ENCODE measurements around the gene SPARCL1.

SPARCL1 gene

DNA sequence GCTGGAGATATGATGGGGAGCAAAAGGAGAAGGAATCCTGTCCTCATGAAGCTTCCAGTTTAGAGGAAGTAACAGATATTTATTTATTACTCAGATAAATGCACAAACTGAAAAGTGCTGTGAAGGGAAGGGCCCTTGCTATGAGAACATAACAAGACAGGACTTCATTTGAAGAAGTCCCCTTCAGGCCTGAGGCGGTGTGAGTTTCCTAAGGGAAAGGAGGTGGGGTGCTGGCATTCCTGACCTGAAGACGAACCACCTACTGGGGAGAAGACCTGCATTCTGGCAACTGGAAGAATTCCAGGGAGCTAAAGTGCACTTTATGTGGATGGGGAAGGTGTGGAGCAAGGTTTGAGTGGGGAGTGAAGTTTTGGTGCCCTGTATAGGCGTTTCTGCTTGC, 15.9 kb upstream of the SPARCL1 start:
- H3K27me3 ChIP-seq (ENCODE audit: control insufficient read depth, low read length) = no peaks in the 10 kb centered on the region
- no peak overlapping the region for H3K4me2 ChIP-seq (ENCODE audit: low read length)
- no peaks in the 10 kb centered on the region for H3K36me3 ChIP-seq (ENCODE audit: control insufficient read depth, low read length)
- H3K4me1 ChIP-seq (ENCODE audit: control insufficient read depth, low read length) = no peaks in the 10 kb centered on the region
- H4K20me1 ChIP-seq (ENCODE audit: control insufficient read depth, insufficient read depth, low read depth, low read length) = no peaks in the 10 kb centered on the region
- H3K27ac ChIP-seq (ENCODE audit: low read depth, low read length) = no peak overlapping the region
- H3K4me3 ChIP-seq (ENCODE audit: low read length) = no peak overlapping the region
- no peaks in the 10 kb centered on the region for H3F3A ChIP-seq (ENCODE audit: control insufficient read depth, insufficient read depth)
- no peaks in the 10 kb centered on the region for H3K79me2 ChIP-seq (ENCODE audit: control insufficient read depth, low read length)
- no peaks in the 10 kb centered on the region for H3K9me2 ChIP-seq (replicated peaks; ENCODE audit: control insufficient read depth, low read length)
- no peak for TF ChIP-seq EZH2phosphoT487 (IDR thresholded peaks at IDR 0.05; ENCODE audit: borderline replicate concordance, low read length)
- TF ChIP-seq, protein P1, sequence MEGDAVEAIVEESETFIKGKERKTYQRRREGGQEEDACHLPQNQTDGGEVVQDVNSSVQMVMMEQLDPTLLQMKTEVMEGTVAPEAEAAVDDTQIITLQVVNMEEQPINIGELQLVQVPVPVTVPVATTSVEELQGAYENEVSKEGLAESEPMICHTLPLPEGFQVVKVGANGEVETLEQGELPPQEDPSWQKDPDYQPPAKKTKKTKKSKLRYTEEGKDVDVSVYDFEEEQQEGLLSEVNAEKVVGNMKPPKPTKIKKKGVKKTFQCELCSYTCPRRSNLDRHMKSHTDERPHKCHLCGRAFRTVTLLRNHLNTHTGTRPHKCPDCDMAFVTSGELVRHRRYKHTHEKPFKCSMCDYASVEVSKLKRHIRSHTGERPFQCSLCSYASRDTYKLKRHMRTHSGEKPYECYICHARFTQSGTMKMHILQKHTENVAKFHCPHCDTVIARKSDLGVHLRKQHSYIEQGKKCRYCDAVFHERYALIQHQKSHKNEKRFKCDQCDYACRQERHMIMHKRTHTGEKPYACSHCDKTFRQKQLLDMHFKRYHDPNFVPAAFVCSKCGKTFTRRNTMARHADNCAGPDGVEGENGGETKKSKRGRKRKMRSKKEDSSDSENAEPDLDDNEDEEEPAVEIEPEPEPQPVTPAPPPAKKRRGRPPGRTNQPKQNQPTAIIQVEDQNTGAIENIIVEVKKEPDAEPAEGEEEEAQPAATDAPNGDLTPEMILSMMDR (IDR thresholded peaks at IDR 0.05; ENCODE audit: low read depth, low read length, poor library complexity, severe bottlenecking) = no peak
- H3K9me3 ChIP-seq (ENCODE audit: control insufficient read depth, insufficient read depth, low read length) = no peaks in the 10 kb centered on the region

- TF ChIP-seq, protein P1 (IDR thresholded peaks at IDR 0.05; ENCODE audit: low read depth, low read length, poor library complexity, severe bottlenecking) = peak; percentile 15
- no peak for TF ChIP-seq EZH2phosphoT487 (IDR thresholded peaks at IDR 0.05; ENCODE audit: borderline replicate concordance, low read length)
- H3K9me3 ChIP-seq (ENCODE audit: control insufficient read depth, insufficient read depth, low read length) = no peaks in the 10 kb centered on the region
These were observed 14.8 kb upstream of the SPARCL1 start for GRCh38 chr4:87543835-87544461.

GRCh38 chr4:87542734-87543312, 13.6 kb upstream of the SPARCL1 start:
- H3F3A ChIP-seq (ENCODE audit: control insufficient read depth, insufficient read depth) = no peaks in the 10 kb centered on the region
- no peak for TF ChIP-seq EZH2phosphoT487 (IDR thresholded peaks at IDR 0.05; ENCODE audit: borderline replicate concordance, low read length)
- TF ChIP-seq, protein P1 (IDR thresholded peaks at IDR 0.05; ENCODE audit: low read depth, low read length, poor library complexity, severe bottlenecking) = no peak
- H3K4me1 ChIP-seq (ENCODE audit: control insufficient read depth, low read length) = no peaks in the 10 kb centered on the region
- H3K36me3 ChIP-seq (ENCODE audit: control insufficient read depth, low read length) = no peaks in the 10 kb centered on the region
- no peaks in the 10 kb centered on the region for H4K20me1 ChIP-seq (ENCODE audit: control insufficient read depth, insufficient read depth, low read depth, low read length)
- no peaks in the 10 kb centered on the region for H3K9me2 ChIP-seq (replicated peaks; ENCODE audit: control insufficient read depth, low read length)
- no peaks in the 10 kb centered on the region for H3K79me2 ChIP-seq (ENCODE audit: control insufficient read depth, low read length)
- no peak overlapping the region for H3K4me2 ChIP-seq (ENCODE audit: low read length)
- H3K27me3 ChIP-seq (ENCODE audit: control insufficient read depth, low read length) = no peaks in the 10 kb centered on the region
- H3K9me3 ChIP-seq (ENCODE audit: control insufficient read depth, insufficient read depth, low read length) = no peaks in the 10 kb centered on the region
- H3K4me3 ChIP-seq (ENCODE audit: low read length) = no peak overlapping the region
- H3K27ac ChIP-seq (ENCODE audit: low read depth, low read length) = no peak overlapping the region

More at GRCh38 chr4:87543835-87544461, 14.8 kb upstream of the SPARCL1 start:
- Histone ChIP-seq H3K36me3 (ENCODE audit: control insufficient read depth, low read length) (no peaks in the 10 kb centered on the region), H3K4me3 (ENCODE audit: low read length) (no peak overlapping the region), H3K4me2 (ENCODE audit: low read length) (no peak overlapping the region), H4K20me1 (ENCODE audit: control insufficient read depth, insufficient read depth, low read depth, low read length) (no peaks in the 10 kb centered on the region), H3K27ac (ENCODE audit: low read depth, low read length) (no peak overlapping the region), H3K27me3 (ENCODE audit: control insufficient read depth, low read length) (no peaks in the 10 kb centered on the region), H3K4me1 (ENCODE audit: control insufficient read depth, low read length) (no peaks in the 10 kb centered on the region), H3F3A (ENCODE audit: control insufficient read depth, insufficient read depth) (no peaks in the 10 kb centered on the region), H3K9me2 (replicated peaks; ENCODE audit: control insufficient read depth, low read length) (no peaks in the 10 kb centered on the region), H3K79me2 (ENCODE audit: control insufficient read depth, low read length) (no peaks in the 10 kb centered on the region)

Data from DOHH2 (cell line).